PC-3 (cell line): ENCODE measurements around the gene DPEP1. TPM values are rescaled to one million over a fixed set of nuclear protein-coding genes. Genes with fewer than 3 reads are reported as not detected.

Experiments used
- ATAC-seq: fragments of 200-7000 bp; cut with Tn5 transposase; 2 replicates; pipeline ENCODE4 v1.9.1; 2020; ENCODE audit warnings: mild to moderate bottlenecking, moderate library complexity
- BruUV-seq: library from RNA; stranded (reverse); fragments of 400-500 nt; replicated peaks from 2 replicates; lab custom pipeline; 2021; lab: Mats Ljungman, UMichigan
- CTCF ChIA-PET: fragments of 300-600 bp; sonication (Branson Sonifier 250); formaldehyde crosslinking; loops from one replicate; lab custom pipeline; 2022; ENCODE audit warnings: antibody characterized with exemption; lab: Charles Lee
- POLR2A ChIA-PET: fragments of 300-600 bp; sonication (Branson Sonifier 250); formaldehyde crosslinking; loops from one replicate; lab custom pipeline; 2022; ENCODE audit warnings: antibody characterized with exemption; ENCODE audit not compliant: unreplicated experiment; lab: Charles Lee
- DNase-seq: peaks from one replicate; pipeline ENCODE4 v3.0.0-alpha.2; 2015
- H2AFZ ChIP-seq: fragments of 300-600 bp; sonication (generic); 2 replicates; pipeline ENCODE4 v1.6.0; 2016; ENCODE audit warnings: antibody characterized with exemption, low read length
- H3F3A ChIP-seq: fragments of 300-600 bp; sonication (generic); one replicate; pipeline ENCODE4 v1.6.0; 2017; ENCODE audit warnings: antibody characterized with exemption, low read length, control low read depth, mild to moderate bottlenecking; ENCODE audit not compliant: unreplicated experiment
- H3K27ac ChIP-seq: fragments of 300-600 bp; sonication (generic); 2 replicates; pipeline ENCODE4 v1.5.1; 2016; ENCODE audit warnings: mild to moderate bottlenecking, low read length
- H3K27me3 ChIP-seq: fragments of 300-600 bp; sonication (generic); 2 replicates; pipeline ENCODE4 v1.6.1; 2016; ENCODE audit warnings: low read length, mixed read lengths
- H3K36me3 ChIP-seq: fragments of 300-600 bp; sonication (generic); 2 replicates; pipeline ENCODE4 v1.6.1; 2016; ENCODE audit warnings: low read depth, mixed run types, low read length, mixed read lengths
- H3K4me1 ChIP-seq: fragments of 300-600 bp; sonication (generic); 2 replicates; pipeline ENCODE4 v1.5.1; 2016; ENCODE audit warnings: low read length; ENCODE audit not compliant: insufficient read depth
- H3K4me2 ChIP-seq: fragments of 300-600 bp; sonication (generic); 2 replicates; pipeline ENCODE4 v1.6.0; 2016; ENCODE audit warnings: low read length
- H3K4me3 ChIP-seq: fragments of 300-600 bp; sonication (generic); 2 replicates; pipeline ENCODE4 v1.5.1; 2016; ENCODE audit warnings: mild to moderate bottlenecking, low read length, mixed read lengths
- H3K79me2 ChIP-seq: fragments of 300-600 bp; sonication (generic); 2 replicates; pipeline ENCODE4 v1.6.1; 2017; ENCODE audit warnings: low read length, mixed read lengths
- H3K9ac ChIP-seq: fragments of 300-600 bp; sonication (generic); 2 replicates; pipeline ENCODE4 v1.6.0; 2016; ENCODE audit warnings: mild to moderate bottlenecking, low read length
- H3K9me2 ChIP-seq: fragments of 300-600 bp; sonication (generic); replicated peaks from 2 replicates; pipeline ENCODE4 v1.6.1; 2016; ENCODE audit warnings: mixed run types, low read length, mixed read lengths
- H3K9me3 ChIP-seq: fragments of 300-600 bp; sonication (generic); 2 replicates; pipeline ENCODE4 v1.6.1; 2016; ENCODE audit warnings: low read length, mixed read lengths
- H4K20me1 ChIP-seq: fragments of 300-600 bp; sonication (generic); 2 replicates; pipeline ENCODE4 v1.6.1; 2016; ENCODE audit warnings: low read length, mixed read lengths
- EZH2 ChIP-seq: fragments of 300-600 bp; sonication (generic); IDR thresholded peaks from one replicate; pipeline ENCODE4 v1.6.1; 2017; ENCODE audit warnings: antibody characterized with exemption, mild to moderate bottlenecking, low read length; ENCODE audit not compliant: unreplicated experiment
- EZH2phosphoT487 ChIP-seq: fragments of 300-600 bp; sonication (generic); IDR thresholded peaks from 2 replicates; pipeline ENCODE4 v1.6.1; 2018; ENCODE audit warnings: mild to moderate bottlenecking, antibody characterized with exemption, low read length, borderline replicate concordance
- intact Hi-C: fragments of 100-400 bp; cut with micrococcal nuclease; formaldehyde crosslinking; loops from 2 replicates; pipeline ENCODE4 v1.9.0; 2023
- total RNA-seq: library from RNA; depleted of rRNA; stranded (reverse); fragments of >200 nt; gene quantifications from 2 replicates; pipeline ENCODE4 v1.2.3, GENCODE V29; 2014
- TF ChIP-seq, protein P1 (sequence below): fragments of 300-600 bp; sonication (generic); conservative IDR thresholded peaks from 2 replicates; pipeline ENCODE4 v1.5.1; 2017; ENCODE audit warnings: antibody characterized with exemption, low read depth, mild to moderate bottlenecking, low read length

The DPEP1 gene
- total RNA-seq, 1 experiment from 2014 or later = not detected

DNA sequence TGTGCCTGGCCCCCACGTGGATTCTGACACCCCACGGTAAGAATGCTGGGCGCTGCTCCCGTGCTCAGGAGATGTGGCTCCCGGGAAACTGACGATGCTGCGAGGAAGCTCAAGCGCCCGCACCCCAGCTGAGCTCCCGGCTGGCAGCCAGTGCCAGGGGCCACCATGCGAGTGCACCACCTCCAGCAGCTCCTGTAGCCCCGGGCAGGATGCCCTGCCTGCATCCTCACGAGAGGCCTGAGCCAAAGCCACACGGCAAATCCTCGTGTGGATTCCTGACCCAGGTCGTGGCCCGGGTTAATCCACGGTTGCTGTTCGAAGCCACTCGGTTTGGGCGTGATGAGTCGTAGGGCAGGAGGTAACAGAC lies 11.6 kb upstream of the DPEP1 start:
- Histone ChIP-seq H2AFZ (peak overlapping the region; percentile 74), H3K36me3 (no peaks in the 10 kb centered on the region)
- POLR2A ChIA-PET = no interaction called here

DNA sequence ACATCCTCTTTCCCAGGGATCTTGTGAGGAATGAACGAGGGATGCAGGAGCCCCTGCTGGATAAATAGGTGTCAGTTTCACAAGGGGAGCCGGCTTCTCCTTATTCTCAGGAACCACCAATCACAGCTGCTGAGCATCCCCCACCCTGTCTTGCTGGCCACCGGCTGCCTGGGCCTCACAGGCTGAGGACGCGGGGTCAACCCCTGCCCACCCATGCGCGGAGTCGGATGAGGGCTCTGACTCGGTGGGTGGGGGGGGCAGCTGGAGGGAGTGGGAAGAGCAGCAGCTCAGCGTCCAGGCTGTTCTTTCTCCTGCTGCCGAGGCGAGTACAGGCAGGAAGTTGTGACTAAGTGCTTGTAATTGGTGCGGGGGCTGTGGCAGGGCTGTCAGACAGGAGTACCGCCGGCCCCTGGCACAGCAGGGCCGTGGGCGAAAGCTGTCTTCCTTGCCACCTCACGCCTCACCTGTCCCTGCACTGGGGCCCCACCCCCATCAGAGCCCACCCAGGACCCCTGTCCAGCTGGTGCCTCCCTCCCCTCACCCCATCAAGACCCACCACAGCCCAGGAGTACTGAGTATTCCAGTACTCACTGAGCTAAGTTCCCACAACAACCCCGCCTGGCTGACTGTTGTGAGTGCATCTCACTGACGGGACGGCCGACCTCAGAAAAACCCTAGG lies 11.0 kb upstream of the DPEP1 start:
- H3K27ac ChIP-seq = no peak overlapping the region
- H2AFZ ChIP-seq = peak overlapping the region; percentile 74
- no peaks in the 10 kb centered on the region for H3K36me3 ChIP-seq
- no peaks in the 10 kb centered on the region for H3K9me3 ChIP-seq
- no peaks in the 10 kb centered on the region for H3F3A ChIP-seq
- H3K9ac ChIP-seq = no peak overlapping the region
- H3K4me1 ChIP-seq = peaks cover 10% of the 10 kb centered on the region
- ATAC-seq (peak; percentile 94), DNase-seq (peak; percentile 66)
- ChIA-PET POLR2A (no interaction called here), CTCF (interaction anchor here (0.6 kb wide), 1 partner anchor 45 kb away, joined by 5 read pairs; no protein-coding TSS in a partner anchor)
- BruUV-seq = no TSS peak
- H3K4me2 ChIP-seq = peak overlapping the region; percentile 80
- intact Hi-C loops = no loop called here
- no peaks in the 10 kb centered on the region for H3K27me3 ChIP-seq
- no peaks in the 10 kb centered on the region for H4K20me1 ChIP-seq
- H3K79me2 ChIP-seq = no peaks in the 10 kb centered on the region
- peak overlapping the region; percentile 50 for H3K4me3 ChIP-seq
- H3K9me2 ChIP-seq = no peaks in the 10 kb centered on the region
- TF ChIP-seq EZH2 = no peak
- no peak for TF ChIP-seq EZH2phosphoT487
- TF ChIP-seq, protein P1, sequence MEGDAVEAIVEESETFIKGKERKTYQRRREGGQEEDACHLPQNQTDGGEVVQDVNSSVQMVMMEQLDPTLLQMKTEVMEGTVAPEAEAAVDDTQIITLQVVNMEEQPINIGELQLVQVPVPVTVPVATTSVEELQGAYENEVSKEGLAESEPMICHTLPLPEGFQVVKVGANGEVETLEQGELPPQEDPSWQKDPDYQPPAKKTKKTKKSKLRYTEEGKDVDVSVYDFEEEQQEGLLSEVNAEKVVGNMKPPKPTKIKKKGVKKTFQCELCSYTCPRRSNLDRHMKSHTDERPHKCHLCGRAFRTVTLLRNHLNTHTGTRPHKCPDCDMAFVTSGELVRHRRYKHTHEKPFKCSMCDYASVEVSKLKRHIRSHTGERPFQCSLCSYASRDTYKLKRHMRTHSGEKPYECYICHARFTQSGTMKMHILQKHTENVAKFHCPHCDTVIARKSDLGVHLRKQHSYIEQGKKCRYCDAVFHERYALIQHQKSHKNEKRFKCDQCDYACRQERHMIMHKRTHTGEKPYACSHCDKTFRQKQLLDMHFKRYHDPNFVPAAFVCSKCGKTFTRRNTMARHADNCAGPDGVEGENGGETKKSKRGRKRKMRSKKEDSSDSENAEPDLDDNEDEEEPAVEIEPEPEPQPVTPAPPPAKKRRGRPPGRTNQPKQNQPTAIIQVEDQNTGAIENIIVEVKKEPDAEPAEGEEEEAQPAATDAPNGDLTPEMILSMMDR = no peak

More for the DNA sequence above, 11.6 kb upstream of the DPEP1 start:
- H3K79me2 ChIP-seq = no peaks in the 10 kb centered on the region
- BruUV-seq = no TSS peak
- H3K9me3 ChIP-seq = no peaks in the 10 kb centered on the region
- intact Hi-C loops = no loop called here
- ATAC-seq (no peak), DNase-seq (no peak)
- peak overlapping the region; percentile 50 for H3K4me3 ChIP-seq
- TF ChIP-seq EZH2 = no peak
- TF ChIP-seq EZH2phosphoT487 = no peak
- TF ChIP-seq, protein P1 = no peak
- CTCF ChIA-PET = no interaction called here
- no peak overlapping the region for H3K27ac ChIP-seq
- peak overlapping the region; percentile 80 for H3K4me2 ChIP-seq
- no peaks in the 10 kb centered on the region for H3K27me3 ChIP-seq
- no peaks in the 10 kb centered on the region for H3F3A ChIP-seq
- H3K9ac ChIP-seq = no peak overlapping the region
- no peaks in the 10 kb centered on the region for H3K9me2 ChIP-seq
- H3K4me1 ChIP-seq = peaks cover 10% of the 10 kb centered on the region
- H4K20me1 ChIP-seq = no peaks in the 10 kb centered on the region

DNA sequence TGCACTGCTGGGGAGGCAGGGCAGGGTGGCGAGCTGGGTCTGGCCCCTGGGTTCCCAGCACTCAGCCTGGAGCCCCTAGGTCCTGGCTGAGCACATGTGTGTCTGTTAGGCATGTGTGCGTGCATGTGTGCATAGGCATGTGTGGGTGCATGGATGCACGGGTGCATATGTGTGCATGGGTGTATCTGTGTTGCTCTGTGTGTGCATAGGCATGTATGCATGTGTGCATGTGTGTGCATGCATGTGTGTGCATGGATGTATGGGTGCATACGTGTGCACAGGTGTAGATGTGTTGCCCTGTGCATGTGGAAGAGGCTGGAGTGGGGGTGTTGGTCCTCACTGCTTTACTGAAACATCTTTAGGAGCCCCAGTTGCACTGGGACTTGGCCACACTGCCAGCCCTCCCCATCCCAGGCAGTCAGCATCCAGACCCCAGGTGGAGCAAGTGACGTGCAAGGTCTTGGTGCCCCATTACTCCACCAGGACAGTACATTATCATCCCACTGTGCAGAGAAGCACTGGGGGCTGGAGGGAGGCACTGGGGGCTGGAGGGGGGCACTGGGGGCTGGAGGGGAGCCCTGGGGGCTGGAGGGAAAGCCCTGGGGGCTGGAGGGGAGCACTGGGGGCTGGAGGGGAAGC lies 10.4 kb upstream of the DPEP1 start:
- ChIA-PET POLR2A (no interaction called here), CTCF (interaction anchor here (0.6 kb wide), 1 partner anchor 44 kb away, joined by 5 read pairs; no protein-coding TSS in a partner anchor)
- H3K79me2 ChIP-seq = no peaks in the 10 kb centered on the region
- H3K4me1 ChIP-seq = peaks cover 10% of the 10 kb centered on the region
- H3K9ac ChIP-seq = no peak overlapping the region
- no peak overlapping the region for H3K27ac ChIP-seq
- H2AFZ ChIP-seq = peak overlapping the region; percentile 74; the same call in 1 of the 2 replicates
- H3K9me2 ChIP-seq = no peaks in the 10 kb centered on the region
- no peaks in the 10 kb centered on the region for H3K36me3 ChIP-seq
- intact Hi-C loops = no loop called here
- no peaks in the 10 kb centered on the region for H3K9me3 ChIP-seq
- H3K4me3 ChIP-seq = peak overlapping the region; percentile 50
- H3K27me3 ChIP-seq = no peaks in the 10 kb centered on the region
- no peaks in the 10 kb centered on the region for H4K20me1 ChIP-seq
- H3K4me2 ChIP-seq = peak overlapping the region; percentile 80
- ATAC-seq = no peak; the same call in 1 of the 2 replicates
- no peak for TF ChIP-seq EZH2phosphoT487
- TF ChIP-seq, protein P1 = no peak
- no TSS peak for BruUV-seq
- DNase-seq = no peak
- no peaks in the 10 kb centered on the region for H3F3A ChIP-seq
